B cell (primary cell): ENCODE data around the gene RETREG1.

Source experiments
- EZH2 ChIP-seq: IDR thresholded peaks from 2 replicates; pipeline ENCODE4 v1.6.1; 2012; ENCODE audit warnings: borderline replicate concordance, low read depth, mild to moderate bottlenecking, moderate library complexity, low read length; ENCODE audit not compliant: insufficient read depth, poor library complexity, severe bottlenecking
- TF ChIP-seq, protein P1 (sequence below): fragments of 200-600 bp; IDR thresholded peaks from one replicate; pipeline ENCODE4 v1.8.0; 2022; ENCODE audit warnings: antibody characterized with exemption, mild to moderate bottlenecking

DNA sequence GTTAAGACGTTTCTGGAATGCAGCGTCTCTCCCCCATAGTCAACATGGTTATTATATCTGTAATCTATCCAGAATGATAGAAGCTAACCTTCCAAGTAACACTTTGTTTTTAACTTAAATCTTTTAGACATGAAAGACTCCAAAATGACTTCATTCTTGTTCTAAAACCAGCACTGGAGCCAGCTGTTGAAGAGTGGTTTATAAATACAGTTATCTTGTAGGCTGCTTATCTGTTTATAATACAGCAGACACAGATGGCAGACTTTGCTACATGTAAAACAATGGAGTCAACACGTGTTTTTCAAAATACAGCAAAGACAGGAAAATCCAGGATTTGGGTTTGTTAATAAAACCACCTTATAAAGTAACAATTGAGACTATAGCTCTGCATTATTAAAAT lies 48.8 kb upstream of the RETREG1 start:
- TF ChIP-seq, protein P1, sequence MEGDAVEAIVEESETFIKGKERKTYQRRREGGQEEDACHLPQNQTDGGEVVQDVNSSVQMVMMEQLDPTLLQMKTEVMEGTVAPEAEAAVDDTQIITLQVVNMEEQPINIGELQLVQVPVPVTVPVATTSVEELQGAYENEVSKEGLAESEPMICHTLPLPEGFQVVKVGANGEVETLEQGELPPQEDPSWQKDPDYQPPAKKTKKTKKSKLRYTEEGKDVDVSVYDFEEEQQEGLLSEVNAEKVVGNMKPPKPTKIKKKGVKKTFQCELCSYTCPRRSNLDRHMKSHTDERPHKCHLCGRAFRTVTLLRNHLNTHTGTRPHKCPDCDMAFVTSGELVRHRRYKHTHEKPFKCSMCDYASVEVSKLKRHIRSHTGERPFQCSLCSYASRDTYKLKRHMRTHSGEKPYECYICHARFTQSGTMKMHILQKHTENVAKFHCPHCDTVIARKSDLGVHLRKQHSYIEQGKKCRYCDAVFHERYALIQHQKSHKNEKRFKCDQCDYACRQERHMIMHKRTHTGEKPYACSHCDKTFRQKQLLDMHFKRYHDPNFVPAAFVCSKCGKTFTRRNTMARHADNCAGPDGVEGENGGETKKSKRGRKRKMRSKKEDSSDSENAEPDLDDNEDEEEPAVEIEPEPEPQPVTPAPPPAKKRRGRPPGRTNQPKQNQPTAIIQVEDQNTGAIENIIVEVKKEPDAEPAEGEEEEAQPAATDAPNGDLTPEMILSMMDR, result no peak
- TF ChIP-seq EZH2, result no peak
